Astrocyte (in vitro differentiated cells and primary cell): Measurements from ENCODE around the gene CELF4. TPM values are rescaled to one million over a fixed set of nuclear protein-coding genes. Genes with fewer than 3 reads are reported as not detected.

ENCODE experiments used
- DNase-seq: peaks from one replicate; pipeline ENCODE4 v3.0.0-alpha.2; 2010; ENCODE audit warnings: low read depth
- FAIRE-seq: peaks from 2 replicates; lab custom pipeline; 2011; peaks lifted over from hg19 to GRCh38; lab: Jason Lieb, UNC
- H2AFZ ChIP-seq: 2 replicates; pipeline ENCODE4 v1.6.0; 2012; ENCODE audit warnings: low read depth, low read length, inconsistent platforms
- H3K27ac ChIP-seq: 2 replicates; pipeline ENCODE4 v1.5.1; 2011; ENCODE audit warnings: low read depth, low read length, inconsistent platforms
- H3K27me3 ChIP-seq: 2 replicates; pipeline ENCODE4 v1.6.0; 2011; ENCODE audit warnings: low read length, inconsistent platforms; ENCODE audit not compliant: insufficient read depth
- H3K36me3 ChIP-seq: 2 replicates; pipeline ENCODE4 v1.5.1; 2011; ENCODE audit warnings: low read length, inconsistent platforms; ENCODE audit not compliant: insufficient read depth
- H3K4me1 ChIP-seq: 2 replicates; pipeline ENCODE4 v1.5.1; 2011; ENCODE audit warnings: low read length, inconsistent platforms; ENCODE audit not compliant: insufficient read depth
- H3K4me2 ChIP-seq: 2 replicates; pipeline ENCODE4 v1.6.0; 2012; ENCODE audit warnings: low read length, inconsistent platforms
- H3K4me3 ChIP-seq: 2 replicates; pipeline ENCODE4 v1.5.1; 2011; ENCODE audit warnings: low read depth, mild to moderate bottlenecking, low read length, inconsistent platforms; ENCODE audit not compliant: insufficient read depth
- H3K79me2 ChIP-seq: 2 replicates; pipeline ENCODE4 v1.6.0; 2012; ENCODE audit warnings: mild to moderate bottlenecking, low read length, inconsistent platforms; ENCODE audit not compliant: insufficient read depth
- H3K9ac ChIP-seq: 2 replicates; pipeline ENCODE4 v1.6.0; 2012; ENCODE audit warnings: mild to moderate bottlenecking, low read length, inconsistent platforms
- H3K9me3 ChIP-seq: 2 replicates; pipeline ENCODE4 v1.5.1; 2012; ENCODE audit warnings: low read depth, mild to moderate bottlenecking, low read length, inconsistent platforms; ENCODE audit not compliant: insufficient read depth
- H4K20me1 ChIP-seq: 2 replicates; pipeline ENCODE4 v1.6.0; 2012; ENCODE audit warnings: low read length, inconsistent platforms; ENCODE audit not compliant: insufficient read depth
- H3K27ac Mint-ChIP-seq: one replicate; pipeline ENCODE4 v1.8.0; 2021; ENCODE audit warnings: mild to moderate bottlenecking, mixed read lengths; ENCODE audit not compliant: unreplicated experiment
- H3K27me3 Mint-ChIP-seq: one replicate; pipeline ENCODE4 v1.8.0; 2021; ENCODE audit warnings: low read depth, mixed read lengths; ENCODE audit not compliant: unreplicated experiment
- H3K36me3 Mint-ChIP-seq: one replicate; pipeline ENCODE4 v1.8.0; 2021; ENCODE audit warnings: low read depth, mixed read lengths; ENCODE audit not compliant: unreplicated experiment
- H3K4me1 Mint-ChIP-seq: one replicate; pipeline ENCODE4 v1.8.0; 2021; ENCODE audit warnings: low read depth, mixed read lengths; ENCODE audit not compliant: unreplicated experiment
- H3K4me3 Mint-ChIP-seq: one replicate; pipeline ENCODE4 v1.8.0; 2021; ENCODE audit warnings: mild to moderate bottlenecking, moderate library complexity, mixed read lengths; ENCODE audit not compliant: unreplicated experiment
- H3K9me3 Mint-ChIP-seq: one replicate; pipeline ENCODE4 v1.8.0; 2021; ENCODE audit warnings: mild to moderate bottlenecking, mixed read lengths; ENCODE audit not compliant: unreplicated experiment
- EZH2 ChIP-seq: IDR thresholded peaks from 2 replicates; pipeline ENCODE4 v1.6.1; 2012; ENCODE audit warnings: mild to moderate bottlenecking, low read length, inconsistent platforms; ENCODE audit not compliant: insufficient read depth
- total RNA-seq: library from RNA; stranded (reverse); gene quantifications from 2 replicates; pipeline ENCODE4 v1.2.1, GENCODE V29; 2021
- TF ChIP-seq, protein P1 (sequence below): IDR thresholded peaks from 2 replicates; pipeline ENCODE4 v1.5.1; 2011; ENCODE audit warnings: low read depth, mild to moderate bottlenecking, inconsistent platforms, low read length, moderate library complexity; ENCODE audit not compliant: insufficient read depth

CELF4 gene
- total RNA-seq, 1 donor from 2014 or later = 0.16 TPM

DNA sequence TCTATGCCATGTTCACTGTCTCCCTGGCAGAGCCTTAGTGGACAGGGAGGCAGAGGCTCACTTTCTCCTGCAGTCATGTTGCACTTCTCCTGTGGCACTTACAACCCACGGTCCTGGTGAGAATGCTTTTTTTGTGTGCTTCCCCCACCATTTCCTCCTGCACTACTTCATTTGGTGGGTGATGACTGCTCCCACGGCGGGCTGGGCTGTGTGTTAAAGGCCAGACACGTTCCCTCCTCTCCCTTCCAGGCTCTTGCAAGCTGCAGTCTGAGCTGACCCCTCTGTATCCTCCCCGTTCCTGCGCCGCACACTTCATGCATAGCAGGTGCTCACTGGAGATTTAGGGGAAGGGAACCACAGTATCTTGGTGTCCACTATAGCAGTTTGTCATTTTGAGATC is 170.5 kb downstream of the CELF4 start:
- Histone ChIP-seq H3K4me3 (no peak overlapping the region), H3K4me2 (no peak overlapping the region), H3K9ac (no peak overlapping the region), H3K27ac (no peak overlapping the region), H2AFZ (no peak overlapping the region), H4K20me1 (no peaks in the 10 kb centered on the region), H3K27me3 (peaks cover 12% of the 10 kb centered on the region), H3K79me2 (no peaks in the 10 kb centered on the region), H3K4me1 (peaks cover 4% of the 10 kb centered on the region), H3K36me3 (no peaks in the 10 kb centered on the region), H3K9me3 (peaks cover 2% of the 10 kb centered on the region)
- TF ChIP-seq EZH2 = no peak
- TF ChIP-seq, protein P1, sequence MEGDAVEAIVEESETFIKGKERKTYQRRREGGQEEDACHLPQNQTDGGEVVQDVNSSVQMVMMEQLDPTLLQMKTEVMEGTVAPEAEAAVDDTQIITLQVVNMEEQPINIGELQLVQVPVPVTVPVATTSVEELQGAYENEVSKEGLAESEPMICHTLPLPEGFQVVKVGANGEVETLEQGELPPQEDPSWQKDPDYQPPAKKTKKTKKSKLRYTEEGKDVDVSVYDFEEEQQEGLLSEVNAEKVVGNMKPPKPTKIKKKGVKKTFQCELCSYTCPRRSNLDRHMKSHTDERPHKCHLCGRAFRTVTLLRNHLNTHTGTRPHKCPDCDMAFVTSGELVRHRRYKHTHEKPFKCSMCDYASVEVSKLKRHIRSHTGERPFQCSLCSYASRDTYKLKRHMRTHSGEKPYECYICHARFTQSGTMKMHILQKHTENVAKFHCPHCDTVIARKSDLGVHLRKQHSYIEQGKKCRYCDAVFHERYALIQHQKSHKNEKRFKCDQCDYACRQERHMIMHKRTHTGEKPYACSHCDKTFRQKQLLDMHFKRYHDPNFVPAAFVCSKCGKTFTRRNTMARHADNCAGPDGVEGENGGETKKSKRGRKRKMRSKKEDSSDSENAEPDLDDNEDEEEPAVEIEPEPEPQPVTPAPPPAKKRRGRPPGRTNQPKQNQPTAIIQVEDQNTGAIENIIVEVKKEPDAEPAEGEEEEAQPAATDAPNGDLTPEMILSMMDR = no peak
- Mint-ChIP-seq H3K4me1 (peaks cover 2% of the 10 kb centered on the region), H3K27ac (no peak overlapping the region), H3K4me3 (no peak overlapping the region), H3K27me3 (peaks cover 57% of the 10 kb centered on the region), H3K9me3 (peaks cover 5% of the 10 kb centered on the region), H3K36me3 (no peaks in the 10 kb centered on the region)
- FAIRE-seq (no peak), DNase-seq (no peak)

DNA sequence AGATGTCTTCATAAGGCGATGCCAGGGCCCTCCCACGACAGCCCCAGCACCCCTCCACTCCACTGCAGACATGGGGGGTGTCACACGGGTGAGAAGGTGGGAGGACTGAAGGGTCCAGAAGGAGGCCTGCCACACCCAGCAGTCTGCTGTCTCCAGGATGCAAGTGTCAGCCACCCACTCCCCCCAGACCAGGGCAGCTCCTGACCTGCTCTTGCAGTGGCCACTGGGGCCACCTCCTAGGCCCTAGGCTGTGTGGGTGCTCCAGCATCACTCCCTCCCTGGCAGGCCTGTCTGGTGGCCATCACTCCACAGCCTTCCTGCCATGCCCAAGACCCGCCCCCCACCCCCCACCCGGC is 171.0 kb downstream of the CELF4 start:
- Mint-ChIP-seq H3K36me3 (peaks cover 2% of the 10 kb centered on the region), H3K9me3 (peaks cover 7% of the 10 kb centered on the region), H3K4me1 (peaks cover 2% of the 10 kb centered on the region), H3K4me3 (no peak overlapping the region), H3K27me3 (peaks cover 54% of the 10 kb centered on the region), H3K27ac (no peak overlapping the region)
- Histone ChIP-seq H3K9ac (no peak overlapping the region), H3K27ac (no peak overlapping the region), H4K20me1 (no peaks in the 10 kb centered on the region), H3K4me1 (peaks cover 4% of the 10 kb centered on the region), H3K4me3 (no peak overlapping the region), H3K4me2 (peak overlapping the region; percentile 84), H3K79me2 (no peaks in the 10 kb centered on the region), H3K36me3 (no peaks in the 10 kb centered on the region), H3K27me3 (peaks cover 12% of the 10 kb centered on the region), H2AFZ (no peak overlapping the region), H3K9me3 (peaks cover 7% of the 10 kb centered on the region)
- FAIRE-seq (no peak), DNase-seq (no peak)
- no peak for TF ChIP-seq EZH2
- TF ChIP-seq, protein P1 = no peak

DNA sequence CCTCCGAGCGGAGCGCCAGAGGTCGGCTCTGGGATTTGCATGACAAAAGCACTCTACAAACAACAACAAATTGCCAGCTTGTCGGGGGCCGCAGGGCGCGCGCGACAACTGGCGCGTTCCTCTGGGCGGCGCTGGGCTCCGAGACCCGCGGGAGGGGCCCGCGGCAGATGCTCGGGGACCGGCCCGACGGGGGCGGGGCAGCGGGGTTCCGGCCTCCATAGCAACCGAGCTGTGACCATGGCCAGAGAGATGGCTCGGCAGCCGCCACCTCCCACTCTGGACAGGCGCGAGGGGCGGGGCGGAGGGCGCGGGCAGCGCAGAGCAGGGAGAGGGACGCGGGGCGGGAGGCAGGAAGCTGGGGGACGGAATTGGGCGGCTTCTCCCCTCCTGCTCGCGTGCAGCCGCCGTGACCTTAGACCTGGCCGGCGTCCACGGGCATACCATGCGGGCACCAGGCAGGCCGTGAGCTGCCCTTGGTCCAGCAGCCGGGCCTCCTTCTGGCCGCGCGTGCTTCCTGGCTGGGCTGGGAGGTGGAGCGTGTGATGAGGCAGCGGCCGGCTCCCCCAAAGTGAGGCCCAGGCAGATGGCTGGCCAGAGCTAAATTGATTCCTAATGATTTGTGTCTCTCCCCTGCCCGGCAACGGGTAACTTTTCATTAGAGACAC is 171.5 kb downstream of the CELF4 start:
- Mint-ChIP-seq H3K27ac (no peak overlapping the region), H3K9me3 (peaks cover 12% of the 10 kb centered on the region), H3K27me3 (peaks cover 54% of the 10 kb centered on the region), H3K36me3 (peaks cover 2% of the 10 kb centered on the region), H3K4me1 (peaks cover 2% of the 10 kb centered on the region), H3K4me3 (peak overlapping the region; percentile 54)
- peaks cover 12% of the 10 kb centered on the region for H3K27me3 ChIP-seq
- peaks cover 11% of the 10 kb centered on the region for H3K9me3 ChIP-seq
- no peak overlapping the region for H3K9ac ChIP-seq
- no peak overlapping the region for H3K27ac ChIP-seq
- H4K20me1 ChIP-seq = no peaks in the 10 kb centered on the region
- peak overlapping the region; percentile 84 for H3K4me2 ChIP-seq
- H3K36me3 ChIP-seq = no peaks in the 10 kb centered on the region
- H2AFZ ChIP-seq = peak overlapping the region; percentile 73
- TF ChIP-seq, protein P1 = no peak
- TF ChIP-seq EZH2 = no peak
- H3K4me3 ChIP-seq = peak overlapping the region; percentile 28
- FAIRE-seq = no peak
- H3K79me2 ChIP-seq = no peaks in the 10 kb centered on the region
- peaks cover 4% of the 10 kb centered on the region for H3K4me1 ChIP-seq
- peak; percentile 39 for DNase-seq
